Right forelimb (tissue), 1 donor: ENCODE data around the gene PSTK.

Source experiments
- DNase-seq: peaks from one replicate; pipeline ENCODE4 v3.0.0-alpha.2; 2018

Gene PSTK

GRCh38 chr10:123021517-123021916, 41.3 kb downstream of the PSTK start:
- DNase-seq, result no peak

DNA sequence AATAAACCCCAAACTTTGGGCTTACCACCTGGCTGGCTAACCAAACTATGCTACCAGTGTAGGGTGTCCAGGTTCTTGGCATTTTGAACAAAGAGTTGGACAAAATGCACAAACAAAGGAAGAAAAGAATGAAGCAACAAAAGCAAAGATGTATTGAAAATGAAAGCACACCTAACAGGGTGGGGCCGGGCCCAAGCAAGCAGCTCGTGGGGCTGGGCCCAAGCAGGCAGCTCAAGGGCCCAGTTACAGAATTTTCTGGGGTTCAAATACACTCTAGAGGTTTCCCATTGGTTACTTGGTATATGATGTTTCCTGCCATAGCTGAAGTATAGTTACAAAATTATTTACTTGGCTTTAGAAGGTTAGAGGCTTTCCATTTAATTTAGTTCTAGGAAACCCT, 44.3 kb downstream of the PSTK start:
- no peak for DNase-seq

- no peak for DNase-seq
These were observed 46.1 kb downstream of the PSTK start for GRCh38 chr10:123026302-123026701.

GRCh38 chr10:123027861-123028260, 47.7 kb downstream of the PSTK start:
- DNase-seq, result no peak

GRCh38 chr10:123031124-123031523, 50.9 kb downstream of the PSTK start:
- DNase-seq, result no peak

GRCh38 chr10:123034332-123034731, 54.1 kb downstream of the PSTK start:
- no peak for DNase-seq

- DNase-seq, result no peak
These were observed 55.4 kb downstream of the PSTK start for GRCh38 chr10:123035467-123036086.

DNA sequence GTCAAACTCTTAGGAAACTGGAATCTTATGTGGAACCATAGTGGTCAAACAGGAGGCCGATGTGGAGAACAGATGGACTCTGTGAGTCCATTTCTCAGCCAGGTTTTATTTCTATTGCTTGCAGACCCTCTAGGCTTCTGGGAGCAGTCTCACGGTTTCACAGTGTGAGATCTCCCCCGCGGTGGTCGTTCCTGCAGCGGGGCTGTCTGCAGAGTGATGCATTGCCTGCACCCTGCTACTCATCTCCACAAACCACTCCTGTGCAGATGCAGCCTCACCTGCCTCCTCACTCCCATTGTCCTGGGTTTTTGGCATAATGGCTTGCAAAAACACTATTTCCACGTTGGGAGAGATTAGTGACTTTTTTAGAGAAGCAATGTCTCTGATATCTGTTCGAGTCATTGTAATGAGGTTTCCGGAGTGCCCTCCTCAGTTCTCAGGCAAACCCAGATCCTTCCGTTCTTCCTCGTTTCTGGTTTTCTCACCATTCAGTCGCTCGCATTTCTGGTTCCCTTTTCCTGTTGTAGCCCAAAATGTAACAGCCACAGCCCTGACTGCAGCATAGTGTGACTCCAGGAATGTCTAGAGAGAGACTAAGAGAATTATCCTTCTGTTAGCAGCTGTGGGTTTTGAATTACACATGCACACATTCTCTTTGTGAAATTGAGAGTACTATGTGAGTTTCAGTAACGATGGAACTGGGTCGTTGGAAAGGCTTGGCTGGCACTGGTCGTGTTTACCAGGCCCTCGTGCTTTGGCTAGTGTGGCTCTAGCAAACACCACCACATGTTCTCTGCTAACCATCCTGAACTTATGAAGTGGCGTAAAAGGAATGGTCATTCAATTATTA, 58.8 kb downstream of the PSTK start:
- no peak for DNase-seq

GRCh38 chr10:123039632-123039930, 59.4 kb downstream of the PSTK start:
- no peak for DNase-seq
